GM18951 (cell line): ENCODE data around the gene DES.

Experiments
- POLR2A ChIP-seq: IDR thresholded peaks from 4 replicates; pipeline ENCODE4 v1.6.1; 2011; ENCODE audit warnings: mild to moderate bottlenecking; ENCODE audit not compliant: insufficient read length, insufficient read depth; ENCODE audit errors: extremely low read depth
- in situ Hi-C: fragments of 300-500 bp; cut with MboI; formaldehyde crosslinking; loops from one replicate; pipeline ENCODE4 v1.12.0; 2022; ENCODE audit warnings: low sequenced_read_pairs, mixed read lengths, inconsistent platforms; ENCODE audit not compliant: unreplicated experiment

Gene DES

GRCh38 chr2:219429958-219430606, 11.9 kb downstream of the DES start:
- no peak for TF ChIP-seq POLR2A
- in situ Hi-C loops = no loop called here

- in situ Hi-C loops = no loop called here
- TF ChIP-seq POLR2A = no peak
These were observed 12.7 kb downstream of the DES start for GRCh38 chr2:219430633-219431615.

DNA sequence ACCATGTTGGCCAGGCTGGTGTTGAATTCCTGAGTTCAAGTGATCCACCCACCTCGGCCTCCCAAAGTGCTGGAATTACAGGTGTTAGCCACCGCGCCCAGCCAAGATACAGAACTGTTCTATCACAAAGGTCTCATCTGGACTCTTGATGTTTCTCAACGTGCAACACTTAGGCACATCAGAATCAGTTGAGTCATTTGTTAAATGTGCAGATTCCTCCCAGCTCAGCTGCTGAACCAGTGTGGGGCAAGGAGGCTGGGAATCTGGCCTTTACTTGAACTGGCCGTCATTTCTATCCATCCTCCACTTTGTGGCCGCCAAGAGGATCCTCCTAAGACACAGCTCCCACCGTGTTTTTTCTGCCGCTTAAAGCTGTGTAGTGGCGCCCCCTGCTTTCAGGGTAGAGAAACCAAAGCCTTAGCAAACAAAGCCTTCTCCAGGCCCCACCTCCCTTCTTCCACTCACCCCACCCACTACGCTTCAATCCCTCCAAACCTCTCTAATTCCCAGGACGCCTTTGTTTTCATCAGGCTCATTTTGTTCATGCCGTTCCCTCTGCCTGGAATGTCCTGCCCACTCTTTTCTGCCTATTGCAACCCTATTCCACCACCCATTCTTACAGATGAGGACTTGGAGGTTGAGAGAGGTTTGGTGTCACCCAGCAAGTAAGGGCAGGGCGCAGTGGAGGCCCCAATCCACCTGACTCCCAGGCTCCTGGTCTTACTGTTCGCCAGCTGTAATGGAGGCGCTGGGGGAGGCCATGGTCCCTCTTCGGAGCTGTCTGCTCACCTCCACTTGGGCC, 15.7 kb downstream of the DES start:
- no peak for TF ChIP-seq POLR2A

DNA sequence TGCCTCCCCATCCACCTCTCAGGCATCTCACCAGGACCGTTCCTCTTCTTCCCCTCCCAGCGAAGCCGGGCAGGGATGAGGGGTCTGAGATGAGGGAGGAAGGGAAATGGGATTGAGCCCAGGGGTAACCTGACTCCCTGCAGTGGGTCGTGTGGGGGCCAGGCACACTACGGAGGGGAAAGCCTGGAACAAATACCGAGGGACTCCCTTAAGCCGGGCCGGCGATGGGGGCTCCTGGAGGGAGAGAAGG, 16.2 kb downstream of the DES start:
- no peak for TF ChIP-seq POLR2A
- in situ Hi-C loops = no loop called here

More for the DNA sequence above, 15.7 kb downstream of the DES start:
- in situ Hi-C loops = no loop called here

DNA sequence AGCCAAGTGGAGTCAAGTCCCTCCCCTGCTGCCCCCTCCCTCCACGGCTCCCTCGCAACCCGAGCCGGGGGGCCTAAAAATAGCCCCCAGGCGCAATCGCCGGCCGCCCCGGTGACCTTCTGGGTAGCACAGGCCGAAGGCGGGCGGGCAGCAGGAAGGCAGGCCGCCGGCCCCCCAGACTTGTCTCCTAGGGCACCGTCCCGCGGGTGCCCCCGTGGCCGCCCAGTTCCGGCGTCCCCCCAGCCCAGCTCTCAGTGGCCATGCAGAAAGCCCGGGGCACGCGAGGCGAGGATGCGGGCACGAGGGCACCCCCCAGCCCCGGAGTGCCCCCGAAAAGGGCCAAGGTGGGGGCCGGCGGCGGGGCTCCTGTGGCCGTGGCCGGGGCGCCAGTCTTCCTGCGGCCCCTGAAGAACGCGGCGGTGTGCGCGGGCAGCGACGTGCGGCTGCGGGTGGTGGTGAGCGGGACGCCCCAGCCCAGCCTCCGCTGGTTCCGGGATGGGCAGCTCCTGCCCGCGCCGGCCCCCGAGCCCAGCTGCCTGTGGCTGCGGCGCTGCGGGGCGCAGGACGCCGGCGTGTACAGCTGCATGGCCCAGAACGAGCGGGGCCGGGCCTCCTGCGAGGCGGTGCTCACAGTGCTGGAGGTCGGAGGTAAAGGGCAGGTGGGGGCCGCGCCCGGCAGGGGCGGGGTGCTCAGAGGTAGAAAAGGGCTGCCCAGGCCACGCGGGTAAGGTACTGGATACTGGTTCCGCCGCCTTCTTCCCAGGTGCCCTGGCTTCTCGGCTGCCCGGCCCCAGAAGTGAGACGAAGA, 16.7 kb downstream of the DES start, which contains the start of gene SPEG:
Gene SPEG (plus strand): TSS at position 126 of the 808 bp plus-strand sequence. CDS start 135 bp downstream, at position 261.
- in situ Hi-C loops = no loop called here
- no peak for TF ChIP-seq POLR2A

GRCh38 chr2:219435701-219436100, 17.5 kb downstream of the DES start:
- no peak for TF ChIP-seq POLR2A
- in situ Hi-C loops = no loop called here

DNA sequence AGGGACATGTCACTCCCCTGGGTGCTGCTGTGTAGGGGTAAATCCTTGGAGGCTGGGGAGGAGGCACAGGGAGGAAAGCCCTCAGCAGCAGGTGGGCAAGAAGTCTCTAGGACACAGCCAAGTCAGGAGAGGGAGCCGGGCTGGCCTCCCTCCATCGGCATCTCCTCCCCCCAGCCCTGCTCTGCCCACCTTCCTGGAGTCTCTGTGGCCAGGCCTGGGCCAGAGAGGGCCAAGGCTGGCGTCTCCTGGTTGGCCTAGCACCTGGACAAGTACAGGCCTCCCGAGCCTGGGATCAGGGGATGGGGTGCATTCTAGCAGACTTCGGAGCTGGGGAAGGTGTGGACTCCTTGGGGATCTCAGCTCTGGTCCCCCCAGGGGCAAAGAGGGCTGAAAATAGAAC, 18.3 kb downstream of the DES start:
- no peak for TF ChIP-seq POLR2A
- in situ Hi-C loops = no loop called here

DNA sequence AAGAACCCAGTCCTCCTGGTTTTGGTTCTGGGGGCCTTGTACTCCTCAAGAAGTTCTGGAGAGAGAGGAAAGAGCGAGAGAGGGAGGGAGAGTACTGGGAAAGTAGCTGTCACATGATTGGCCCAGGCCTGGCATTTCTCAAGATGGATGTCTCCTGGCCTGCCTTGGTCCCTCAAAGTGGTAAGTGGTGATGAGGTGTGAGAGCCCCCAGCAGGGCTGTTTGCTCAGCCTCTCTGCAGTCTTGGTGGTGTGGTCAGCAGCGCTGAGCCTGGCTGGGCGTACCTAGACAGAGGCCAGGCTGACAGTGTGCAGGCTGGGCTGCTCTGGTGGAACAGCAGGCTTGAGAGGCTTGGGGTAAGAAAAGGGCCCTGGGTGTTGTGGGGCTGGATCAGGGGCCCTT, 19.0 kb downstream of the DES start:
- in situ Hi-C loops = no loop called here
- no peak for TF ChIP-seq POLR2A

- no peak for TF ChIP-seq POLR2A
- in situ Hi-C loops = no loop called here
These were observed 19.6 kb downstream of the DES start for GRCh38 chr2:219437690-219438206.

DNA sequence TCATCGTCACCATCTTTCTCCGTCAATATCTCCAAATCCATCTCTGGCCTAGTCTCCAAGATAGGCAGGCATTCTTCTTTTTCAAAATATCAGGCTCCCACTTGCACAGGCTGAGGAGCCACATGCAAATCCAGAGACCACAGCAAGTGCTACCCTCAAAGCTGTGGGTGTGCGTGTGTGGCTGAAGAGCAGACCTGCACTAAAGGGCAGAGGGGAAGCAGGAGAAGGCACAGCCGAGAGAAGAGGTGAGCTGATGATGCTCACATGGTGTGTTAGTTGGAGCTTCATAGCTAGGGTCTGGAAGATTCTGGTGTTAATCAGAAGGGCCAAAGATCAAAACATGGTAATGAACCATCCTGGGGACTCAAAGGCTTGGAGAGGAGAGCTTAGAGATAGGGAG, 20.3 kb downstream of the DES start:
- in situ Hi-C loops = no loop called here
- no peak for TF ChIP-seq POLR2A

GRCh38 chr2:219439506-219439905, 21.3 kb downstream of the DES start:
- no peak for TF ChIP-seq POLR2A
- in situ Hi-C loops = no loop called here
